HFF-Myc (cell line): ENCODE data around the gene EIF1AX.
"Not testable (repeated sequence)": the region's sequence is repeated elsewhere in the genome, so short reads cannot be mapped to it uniquely, and the experiment has no call there.

Experiments used
- DNase-seq: peaks from one replicate; pipeline ENCODE4 v3.0.0-alpha.2; 2011; ENCODE audit warnings: low read depth; ENCODE audit errors: extremely low read depth
- H3K4me3 ChIP-seq: replicated peaks from 2 replicates; pipeline ENCODE4 v1.5.1; 2011; ENCODE audit warnings: low read depth, mild to moderate bottlenecking, control low read depth, low read length
- TF ChIP-seq, protein P1 (sequence below): IDR thresholded peaks from 2 replicates; pipeline ENCODE4 v1.5.1; 2012; ENCODE audit warnings: mild to moderate bottlenecking, low read depth, low read length, control low read depth; ENCODE audit errors: missing control alignments

Gene EIF1AX

DNA sequence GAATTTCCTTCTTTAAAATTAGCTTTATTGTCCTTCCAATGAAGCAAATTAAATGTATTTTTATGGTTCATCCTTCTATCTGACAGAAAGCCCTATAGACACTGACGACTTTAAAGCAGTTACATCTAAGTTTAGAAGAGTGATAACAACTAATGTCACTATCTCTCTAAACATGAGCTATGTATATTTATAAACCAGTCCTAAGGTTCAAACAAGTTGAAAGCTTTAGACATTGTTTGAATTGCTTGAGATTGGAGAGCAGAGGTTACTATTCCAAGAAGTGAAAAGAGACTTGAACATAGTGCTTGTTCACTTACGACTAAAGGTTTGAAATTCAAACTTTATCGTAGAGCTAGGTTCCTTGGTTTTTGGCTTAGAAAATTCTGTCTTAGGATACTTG is 30.2 kb upstream of the EIF1AX start:
- DNase-seq, result no peak
- no peak overlapping the region for H3K4me3 ChIP-seq
- TF ChIP-seq, protein P1, sequence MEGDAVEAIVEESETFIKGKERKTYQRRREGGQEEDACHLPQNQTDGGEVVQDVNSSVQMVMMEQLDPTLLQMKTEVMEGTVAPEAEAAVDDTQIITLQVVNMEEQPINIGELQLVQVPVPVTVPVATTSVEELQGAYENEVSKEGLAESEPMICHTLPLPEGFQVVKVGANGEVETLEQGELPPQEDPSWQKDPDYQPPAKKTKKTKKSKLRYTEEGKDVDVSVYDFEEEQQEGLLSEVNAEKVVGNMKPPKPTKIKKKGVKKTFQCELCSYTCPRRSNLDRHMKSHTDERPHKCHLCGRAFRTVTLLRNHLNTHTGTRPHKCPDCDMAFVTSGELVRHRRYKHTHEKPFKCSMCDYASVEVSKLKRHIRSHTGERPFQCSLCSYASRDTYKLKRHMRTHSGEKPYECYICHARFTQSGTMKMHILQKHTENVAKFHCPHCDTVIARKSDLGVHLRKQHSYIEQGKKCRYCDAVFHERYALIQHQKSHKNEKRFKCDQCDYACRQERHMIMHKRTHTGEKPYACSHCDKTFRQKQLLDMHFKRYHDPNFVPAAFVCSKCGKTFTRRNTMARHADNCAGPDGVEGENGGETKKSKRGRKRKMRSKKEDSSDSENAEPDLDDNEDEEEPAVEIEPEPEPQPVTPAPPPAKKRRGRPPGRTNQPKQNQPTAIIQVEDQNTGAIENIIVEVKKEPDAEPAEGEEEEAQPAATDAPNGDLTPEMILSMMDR, result no peak

DNA sequence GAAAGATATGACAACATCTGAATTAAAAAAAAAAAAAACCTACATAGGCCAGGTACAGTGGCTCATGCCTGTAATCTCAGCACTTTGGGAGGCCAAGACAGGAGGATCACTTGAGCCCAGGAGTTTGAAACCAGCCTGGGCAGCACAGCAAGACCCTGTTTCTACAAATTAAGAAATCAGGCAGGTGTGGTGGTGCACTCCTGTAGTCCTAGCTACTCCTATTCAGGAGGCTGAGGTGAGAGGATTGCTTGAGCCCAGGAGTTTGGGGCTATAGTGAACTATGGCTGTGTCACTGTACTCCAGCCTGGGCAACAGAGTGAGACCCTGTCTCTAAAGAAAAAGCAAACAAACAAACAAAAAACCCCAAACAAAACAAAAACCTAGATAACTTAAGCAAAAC is 20.9 kb upstream of the EIF1AX start:
- not testable (repeated sequence) for H3K4me3 ChIP-seq, DNase-seq

DNA sequence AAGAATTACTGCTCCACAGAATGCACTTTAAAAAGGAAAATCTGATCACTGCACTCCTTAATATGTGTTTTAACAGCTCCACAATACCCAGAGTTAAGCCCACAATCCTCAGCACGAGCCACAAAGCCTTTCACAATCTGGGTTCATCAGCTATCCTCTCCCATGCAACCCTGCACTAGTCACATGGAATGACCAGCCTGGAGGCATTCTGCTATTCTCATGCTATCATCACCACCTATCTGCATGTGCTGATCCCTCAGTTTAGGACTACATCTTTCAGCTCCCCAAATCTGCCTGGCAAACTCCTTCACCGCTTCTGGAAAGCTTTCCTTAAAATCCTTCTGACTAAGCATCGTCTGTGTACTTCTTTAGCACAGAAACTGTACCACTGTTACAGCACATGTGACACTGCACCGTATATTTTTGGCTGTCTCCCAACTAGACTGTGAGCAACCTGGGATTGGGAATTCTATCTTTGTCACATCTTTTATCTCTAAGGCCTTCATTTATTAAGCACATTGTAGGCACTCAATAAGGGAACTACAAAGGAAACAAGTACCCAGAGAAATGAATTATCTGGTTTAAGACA is 18.3 kb upstream of the EIF1AX start:
- TF ChIP-seq, protein P1, result no peak
- no peak overlapping the region for H3K4me3 ChIP-seq
- no peak for DNase-seq

DNA sequence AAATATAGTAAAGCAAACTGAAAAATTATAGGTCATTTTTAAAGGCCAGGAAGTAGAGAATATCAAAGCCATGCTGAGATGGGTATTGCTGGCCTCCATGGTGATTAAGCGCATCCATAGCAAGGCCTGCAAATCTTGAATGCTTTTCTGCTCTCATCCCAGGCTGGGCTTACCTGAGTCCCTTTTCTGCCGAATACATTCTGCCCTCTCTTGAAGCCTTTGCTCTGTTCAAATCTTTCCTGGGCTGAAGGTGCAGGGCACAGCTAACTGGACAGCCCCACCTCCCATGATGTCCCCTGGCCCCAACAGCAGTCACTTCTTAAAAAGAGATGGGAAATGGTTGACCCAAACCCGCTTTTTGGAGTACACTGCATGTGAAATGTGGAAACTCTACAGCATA is 10.1 kb upstream of the EIF1AX start:
- H3K4me3 ChIP-seq, result no peak overlapping the region
- DNase-seq, result no peak
- TF ChIP-seq, protein P1, result no peak

DNA sequence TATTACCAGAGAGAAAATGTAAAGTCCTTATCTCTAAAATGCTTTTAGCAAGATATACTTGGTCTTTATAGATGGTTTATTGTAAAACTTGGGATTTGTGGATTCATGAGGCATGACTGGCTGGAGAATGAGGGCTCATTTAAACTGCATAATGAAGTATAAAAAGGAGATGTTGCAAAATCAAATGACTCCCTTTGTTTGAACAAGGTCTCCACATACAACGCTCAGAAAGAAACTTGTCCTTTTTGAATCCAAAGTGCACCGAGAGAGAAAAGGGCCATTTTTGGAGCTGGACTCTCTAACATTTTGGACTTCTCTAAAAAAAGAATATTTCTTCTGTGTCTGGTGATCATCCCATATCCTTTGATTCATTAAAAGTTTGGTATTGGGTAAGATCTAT is 7.7 kb upstream of the EIF1AX start:
- H3K4me3 ChIP-seq, result no peak overlapping the region
- no peak for DNase-seq
- TF ChIP-seq, protein P1, result no peak

DNA sequence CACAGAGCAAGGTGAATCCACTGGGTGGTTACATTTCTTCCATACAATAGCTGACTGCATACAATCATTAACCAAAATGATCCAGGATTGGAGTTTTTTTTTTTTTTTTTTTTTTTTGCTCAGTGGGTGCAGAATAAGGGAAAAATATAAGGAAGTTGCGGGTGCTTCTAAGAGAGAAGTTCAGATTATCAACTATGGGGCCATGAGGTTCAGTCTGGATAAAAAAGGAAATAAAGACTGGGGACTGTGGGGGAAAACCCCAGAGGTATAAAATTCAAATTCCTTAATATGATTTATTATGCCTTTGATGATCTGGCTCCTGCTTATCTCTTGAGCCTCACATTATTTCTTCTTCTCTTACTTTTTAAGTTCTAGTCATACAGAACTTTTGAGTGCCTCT is 5.9 kb upstream of the EIF1AX start:
- H3K4me3 ChIP-seq, result no peak overlapping the region
- TF ChIP-seq, protein P1, result no peak
- DNase-seq, result no peak

DNA sequence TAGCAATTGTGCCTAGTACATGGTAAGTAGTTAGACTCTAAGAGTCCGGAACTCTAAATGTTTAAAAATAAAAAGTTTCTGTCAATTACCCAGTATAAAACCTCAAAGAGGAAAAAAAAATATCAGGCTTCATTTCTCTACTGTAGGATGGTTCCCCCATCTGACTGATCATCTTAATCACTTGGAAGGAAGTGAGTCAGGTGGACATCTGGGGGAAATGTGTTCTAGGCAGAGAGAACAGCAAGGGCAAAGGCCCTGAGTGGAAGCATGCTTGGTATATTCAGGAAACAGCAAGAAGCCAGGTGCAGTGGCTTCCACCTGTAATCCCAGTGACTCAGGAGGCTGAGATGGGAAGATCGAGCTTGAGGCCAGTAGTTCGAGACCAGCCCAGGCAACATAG is 2.9 kb upstream of the EIF1AX start:
- TF ChIP-seq, protein P1, result no peak
- no peak overlapping the region for H3K4me3 ChIP-seq
- peak; percentile 76 for DNase-seq
